Adrenal gland (tissue), 12 donors: ENCODE results near the gene MRM1. TPM values are rescaled to one million over a fixed set of nuclear protein-coding genes. Genes with fewer than 3 reads are reported as not detected.

Experiments
- DNase-seq, 7 donors: peaks; one replicate each; pipeline ENCODE4 v3.0.0-alpha.2; 2019 to 2020
- H3K27ac ChIP-seq, 5 donors: fragments of 200-600 bp; sonication (generic) in 4 of 5; 1 replicate in 3 of 5; 2 replicates in 2 of 5; pipeline versions ENCODE4 v1.5.1 to v1.8.0; 2016 to 2020; ENCODE audit warnings: mild to moderate bottlenecking in 1 of 5
- H3K27me3 ChIP-seq: fragments of 200-600 bp; 2 replicates; pipeline ENCODE4 v1.8.0; 2021
- H3K36me3 ChIP-seq, 2 donors: fragments of 200-600 bp; replicated peaks in 1 of 2; 1 replicate in 1 of 2; 2 replicates in 1 of 2; pipeline versions ENCODE4 v1.5.1 to v1.8.0; 2018 to 2022
- H3K4me1 ChIP-seq, 2 donors: fragments of 200-600 bp; replicated peaks in 1 of 2; 1 replicate in 1 of 2; 2 replicates in 1 of 2; pipeline versions ENCODE4 v1.5.1 to v1.8.0; 2018 to 2021
- H3K4me3 ChIP-seq, 4 donors: fragments of 200-600 bp; sonication (generic) in 3 of 4; one replicate each; pipeline ENCODE4 v1.5.1; 2016 to 2018
- H3K9me3 ChIP-seq, 3 donors: fragments of 200-600 bp; sonication (generic) in 1 of 3; replicated peaks in 1 of 3; 1 replicate in 2 of 3; 2 replicates in 1 of 3; pipeline versions ENCODE4 v1.5.1 to v1.8.0; 2016 to 2021
- POLR2A ChIP-seq, 2 donors: fragments of 450-650 bp; IDR thresholded peaks; one replicate each; pipeline ENCODE4 v1.6.1; 2017; ENCODE audit warnings: antibody characterized with exemption in 2 of 2, mild to moderate bottlenecking in 2 of 2, moderate library complexity in 1 of 2
- WGBS, 4 donors: extraction: QIAGEN DNeasy Blood & Tissue Kit in 2 of 4; methylation state at CpG; one replicate each; pipeline versions ENCODE4 v1.1.5 to v1.1.7; 2013 to 2017; 5-methylcytosine and 5-hydroxymethylcytosine counted together
- intact Hi-C, 2 donors: fragments of 100-400 bp; cut with DNase I; formaldehyde crosslinking; loops; one replicate each; pipeline versions ENCODE4 v1.14.1 to v1.15.0; 2022 to 2023
- polyA plus RNA-seq, 3 donors: library from polyadenylated mRNA; stranded (reverse); fragments of 200-250 nt in 2 of 3; fragments of 350-450 nt in 1 of 3; fragmentation: Illumina TruSeq in 1 of 3; extraction: RNeasy Lipid Tissue Mini Kit (QIAGEN cat#74804) in 1 of 3; gene quantifications; one replicate each; pipeline ENCODE4 v1.2.3, GENCODE V29; 2013 to 2014
- total RNA-seq, 9 donors: library from RNA; depleted of rRNA in 4 of 9; stranded (reverse); fragments of >200 nt in 4 of 9; fragments of 120-200 nt in 1 of 9; fragmentation: NEBNext Ultra II Directional in 1 of 9; extraction: Animal tissue kit (Norgen Biotek cat#: 25700) in 1 of 9; gene quantifications; one replicate each; pipeline versions ENCODE4 v1.1.0 to v1.2.4, GENCODE V29; 2013 to 2023
- TF ChIP-seq, protein P1 (sequence below), 6 experiments: fragments of 450-650 bp in 4 of 6; fragments of 200-600 bp in 2 of 6; sonication (generic) in 1 of 6; IDR thresholded peaks; 1 replicate in 5 of 6; 2 replicates in 1 of 6; pipeline versions ENCODE4 v1.5.1 to v1.8.0; 2016 to 2021; ENCODE audit warnings: antibody characterized with exemption in 6 of 6, mild to moderate bottlenecking in 2 of 6, moderate library complexity in 1 of 6
- donor health status: healthy with polysubstance abuse.
- donor health status: Bipolar disorder and iron deficiency.
- donor health status: DM: yes; HTN: yes; CAD: no.
- donor health status: DM: no; HTN: no; CAD: no.
- donor health status: DM: no; HTN: no; CAD: no.
- donor health status: DM: yes; HTN: yes; CAD: no.

The MRM1 gene
- total and polyA plus RNA-seq, 12 donors: 5.2 to 18.5 (median 9.7) TPM

- Histone ChIP-seq H3K36me3 (no peaks in the 10 kb centered on the region), H3K4me3 (no peak overlapping the region), H3K27ac (no peak overlapping the region), H3K9me3 (no peaks in the 10 kb centered on the region), H3K27me3 (no peaks in the 10 kb centered on the region), H3K4me1 (peaks cover 13 to 18% of the 10 kb centered on the region in 2 donors)
- no peak for DNase-seq
- no peak for TF ChIP-seq POLR2A (IDR thresholded peaks at IDR 0.05)
- TF ChIP-seq, protein P1, sequence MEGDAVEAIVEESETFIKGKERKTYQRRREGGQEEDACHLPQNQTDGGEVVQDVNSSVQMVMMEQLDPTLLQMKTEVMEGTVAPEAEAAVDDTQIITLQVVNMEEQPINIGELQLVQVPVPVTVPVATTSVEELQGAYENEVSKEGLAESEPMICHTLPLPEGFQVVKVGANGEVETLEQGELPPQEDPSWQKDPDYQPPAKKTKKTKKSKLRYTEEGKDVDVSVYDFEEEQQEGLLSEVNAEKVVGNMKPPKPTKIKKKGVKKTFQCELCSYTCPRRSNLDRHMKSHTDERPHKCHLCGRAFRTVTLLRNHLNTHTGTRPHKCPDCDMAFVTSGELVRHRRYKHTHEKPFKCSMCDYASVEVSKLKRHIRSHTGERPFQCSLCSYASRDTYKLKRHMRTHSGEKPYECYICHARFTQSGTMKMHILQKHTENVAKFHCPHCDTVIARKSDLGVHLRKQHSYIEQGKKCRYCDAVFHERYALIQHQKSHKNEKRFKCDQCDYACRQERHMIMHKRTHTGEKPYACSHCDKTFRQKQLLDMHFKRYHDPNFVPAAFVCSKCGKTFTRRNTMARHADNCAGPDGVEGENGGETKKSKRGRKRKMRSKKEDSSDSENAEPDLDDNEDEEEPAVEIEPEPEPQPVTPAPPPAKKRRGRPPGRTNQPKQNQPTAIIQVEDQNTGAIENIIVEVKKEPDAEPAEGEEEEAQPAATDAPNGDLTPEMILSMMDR (IDR thresholded peaks at IDR 0.05): no peak
- 89 to 97% (median 92%) methylated on average over 8 to 11 of the region's 11 CpGs for WGBS, 4 donors
- intact Hi-C loops: no loop called here
Observed at GRCh38 chr17:36597866-36598777, 3.3 kb upstream of the MRM1 start.

GRCh38 chr17:36598951-36599401, 2.4 kb upstream of the MRM1 start:
- 84 to 89% (median 85%) methylated on average over 10 to 13 of the region's 13 CpGs for WGBS, 4 donors
- DNase-seq: no peak
- no peaks in the 10 kb centered on the region for H3K36me3 ChIP-seq
- H3K27ac ChIP-seq: no peak overlapping the region
- no peaks in the 10 kb centered on the region for H3K9me3 ChIP-seq
- no peak overlapping the region for H3K4me3 ChIP-seq
- H3K4me1 ChIP-seq: peaks cover 12 to 26% of the 10 kb centered on the region in 2 donors
- TF ChIP-seq POLR2A (IDR thresholded peaks at IDR 0.05): no peak
- H3K27me3 ChIP-seq: no peaks in the 10 kb centered on the region
- intact Hi-C loops: no loop called here

- DNase-seq: no peak
Observed at GRCh38 chr17:36599546-36600250, 1.7 kb upstream of the MRM1 start.

GRCh38 chr17:36600465-36600864, 918 bp upstream of the MRM1 start:
- H3K4me1 ChIP-seq: peaks cover 12 to 28% of the 10 kb centered on the region in 2 donors
- no peaks in the 10 kb centered on the region for H3K27me3 ChIP-seq
- TF ChIP-seq POLR2A (IDR thresholded peaks at IDR 0.05): no peak
- TF ChIP-seq, protein P1 (IDR thresholded peaks at IDR 0.05): no peak
- H3K4me3 ChIP-seq: no peak overlapping the region
- no peak for DNase-seq
- H3K36me3 ChIP-seq: no peaks in the 10 kb centered on the region
- intact Hi-C loops: no loop called here
- peak overlapping the region in 2 of 5 donors; percentile 65 to 93 for H3K27ac ChIP-seq
- H3K9me3 ChIP-seq: no peaks in the 10 kb centered on the region
- WGBS, 4 donors: 67 to 76% (median 71%) methylated on average over 3 of the region's 3 CpGs

More at GRCh38 chr17:36599546-36600250, 1.7 kb upstream of the MRM1 start:
- no peaks in the 10 kb centered on the region for H3K36me3 ChIP-seq
- H3K4me3 ChIP-seq: no peak overlapping the region
- peaks cover 12 to 28% of the 10 kb centered on the region in 2 donors for H3K4me1 ChIP-seq
- intact Hi-C loops: no loop called here
- WGBS, 4 donors: 92 to 94% (median 94%) methylated on average over 8 to 11 of the region's 11 CpGs
- no peaks in the 10 kb centered on the region for H3K9me3 ChIP-seq
- H3K27me3 ChIP-seq: no peaks in the 10 kb centered on the region
- TF ChIP-seq, protein P1 (IDR thresholded peaks at IDR 0.05): no peak
- no peak for TF ChIP-seq POLR2A (IDR thresholded peaks at IDR 0.05)
- no peak overlapping the region for H3K27ac ChIP-seq
